ENCODE results near the gene DBN1.

GRCh38 chr5:177433658-177434217, 39.7 kb downstream of the DBN1 start:
- TF ChIP-seq, protein P1, sequence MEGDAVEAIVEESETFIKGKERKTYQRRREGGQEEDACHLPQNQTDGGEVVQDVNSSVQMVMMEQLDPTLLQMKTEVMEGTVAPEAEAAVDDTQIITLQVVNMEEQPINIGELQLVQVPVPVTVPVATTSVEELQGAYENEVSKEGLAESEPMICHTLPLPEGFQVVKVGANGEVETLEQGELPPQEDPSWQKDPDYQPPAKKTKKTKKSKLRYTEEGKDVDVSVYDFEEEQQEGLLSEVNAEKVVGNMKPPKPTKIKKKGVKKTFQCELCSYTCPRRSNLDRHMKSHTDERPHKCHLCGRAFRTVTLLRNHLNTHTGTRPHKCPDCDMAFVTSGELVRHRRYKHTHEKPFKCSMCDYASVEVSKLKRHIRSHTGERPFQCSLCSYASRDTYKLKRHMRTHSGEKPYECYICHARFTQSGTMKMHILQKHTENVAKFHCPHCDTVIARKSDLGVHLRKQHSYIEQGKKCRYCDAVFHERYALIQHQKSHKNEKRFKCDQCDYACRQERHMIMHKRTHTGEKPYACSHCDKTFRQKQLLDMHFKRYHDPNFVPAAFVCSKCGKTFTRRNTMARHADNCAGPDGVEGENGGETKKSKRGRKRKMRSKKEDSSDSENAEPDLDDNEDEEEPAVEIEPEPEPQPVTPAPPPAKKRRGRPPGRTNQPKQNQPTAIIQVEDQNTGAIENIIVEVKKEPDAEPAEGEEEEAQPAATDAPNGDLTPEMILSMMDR (conservative IDR thresholded peaks at IDR 0.05 in 1 of 2, IDR thresholded peaks at IDR 0.05 in 1 of 2; ENCODE audit: low read depth in 1 of 2, low read length in 2 of 2): no peak
- TF ChIP-seq EZH2 (IDR thresholded peaks at IDR 0.05; ENCODE audit: low read length, missing control alignments): no peak

All from fibroblast of lung (primary cell).